GM18870 (cell line): ENCODE data around the gene PGAM2.

Experiments
- ATAC-seq: cut with Tn5 transposase; IDR thresholded peaks from one replicate; pipeline ENCODE4 v1.9.1; 2021; ENCODE audit warnings: moderate library complexity; ENCODE audit not compliant: unreplicated experiment

PGAM2 gene

GRCh38 chr7:44067064-44067951 is 1.9 kb upstream of the PGAM2 start:
- no peak for ATAC-seq

GRCh38 chr7:44066494-44067063 is 1.2 kb upstream of the PGAM2 start:
- no peak for ATAC-seq

GRCh38 chr7:44066111-44066460 is 719 bp upstream of the PGAM2 start:
- no peak for ATAC-seq

- no peak for ATAC-seq
Observed at GRCh38 chr7:44064791-44065430, 456 bp downstream of the PGAM2 start.

GRCh38 chr7:44063894-44064651 is 1.3 kb downstream of the PGAM2 start:
- no peak for ATAC-seq

- ATAC-seq = no peak
Observed at GRCh38 chr7:44063547-44063893, 1.8 kb downstream of the PGAM2 start.

GRCh38 chr7:44062903-44063295 is 2.5 kb downstream of the PGAM2 start:
- no peak for ATAC-seq

GRCh38 chr7:44062180-44062902 is 3.0 kb downstream of the PGAM2 start:
- ATAC-seq = no peak

- ATAC-seq = no peak
Observed at GRCh38 chr7:44061645-44062179, 3.7 kb downstream of the PGAM2 start.

GRCh38 chr7:44060948-44061644 is 4.3 kb downstream of the PGAM2 start:
- no peak for ATAC-seq

- no peak for ATAC-seq
Observed at GRCh38 chr7:44060091-44060947, 5.0 kb downstream of the PGAM2 start.

- ATAC-seq = no peak
Observed at GRCh38 chr7:44059219-44060090, 5.9 kb downstream of the PGAM2 start.

- no peak for ATAC-seq
Observed at GRCh38 chr7:44058759-44059218, 6.6 kb downstream of the PGAM2 start.

GRCh38 chr7:44057849-44058758 is 7.3 kb downstream of the PGAM2 start:
- no peak for ATAC-seq

- ATAC-seq = no peak
Observed at GRCh38 chr7:44057181-44057848, 8.1 kb downstream of the PGAM2 start.

- no peak for ATAC-seq
Observed at GRCh38 chr7:44056681-44057080, 8.7 kb downstream of the PGAM2 start.
